NCI-H2227 (cell line): ENCODE data around the gene RNF135.
"Not testable (repeated sequence)": the region's sequence is repeated elsewhere in the genome, so short reads cannot be mapped to it uniquely, and the experiment has no call there.

Source experiments
- DNase-seq: peaks from one replicate; lab custom pipeline; 2025; ENCODE audit not compliant: unreplicated experiment; lab: John Stamatoyannopoulos, UW

The RNF135 gene, protein sequence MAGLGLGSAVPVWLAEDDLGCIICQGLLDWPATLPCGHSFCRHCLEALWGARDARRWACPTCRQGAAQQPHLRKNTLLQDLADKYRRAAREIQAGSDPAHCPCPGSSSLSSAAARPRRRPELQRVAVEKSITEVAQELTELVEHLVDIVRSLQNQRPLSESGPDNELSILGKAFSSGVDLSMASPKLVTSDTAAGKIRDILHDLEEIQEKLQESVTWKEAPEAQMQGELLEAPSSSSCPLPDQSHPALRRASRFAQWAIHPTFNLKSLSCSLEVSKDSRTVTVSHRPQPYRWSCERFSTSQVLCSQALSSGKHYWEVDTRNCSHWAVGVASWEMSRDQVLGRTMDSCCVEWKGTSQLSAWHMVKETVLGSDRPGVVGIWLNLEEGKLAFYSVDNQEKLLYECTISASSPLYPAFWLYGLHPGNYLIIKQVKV

DNA sequence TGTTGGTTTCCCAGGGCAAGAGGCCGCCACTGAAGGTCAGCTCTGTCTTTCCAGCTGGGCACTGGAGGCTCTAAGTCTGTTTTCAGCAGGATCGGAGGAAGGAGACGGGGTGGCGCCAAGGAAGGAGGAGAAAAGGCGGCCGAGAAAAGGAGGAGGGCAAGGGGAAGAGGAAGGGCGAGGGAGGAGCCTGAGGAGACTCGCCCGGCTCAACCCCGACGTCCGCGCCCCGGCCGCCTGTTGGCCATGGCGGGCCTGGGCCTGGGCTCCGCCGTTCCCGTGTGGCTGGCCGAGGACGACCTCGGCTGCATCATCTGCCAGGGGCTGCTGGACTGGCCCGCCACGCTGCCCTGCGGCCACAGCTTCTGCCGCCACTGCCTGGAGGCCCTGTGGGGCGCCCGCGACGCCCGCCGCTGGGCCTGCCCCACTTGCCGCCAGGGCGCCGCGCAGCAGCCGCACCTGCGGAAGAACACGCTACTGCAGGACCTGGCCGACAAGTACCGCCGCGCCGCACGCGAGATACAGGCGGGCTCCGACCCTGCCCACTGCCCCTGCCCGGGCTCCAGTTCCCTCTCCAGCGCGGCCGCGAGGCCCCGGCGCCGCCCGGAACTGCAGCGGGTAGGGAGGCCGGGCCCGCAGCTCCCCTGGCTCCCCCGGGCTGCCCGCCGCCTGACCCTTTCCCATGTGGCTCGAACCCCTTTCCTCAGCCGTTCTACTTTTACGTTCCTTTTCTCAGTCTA, at the start of gene RNF135:
RNF135 (plus strand) TSS at position 209 of the 737 bp plus-strand sequence; CDS start at position 244, 35 bp downstream.
- DNase-seq: peak; percentile 80

DNA sequence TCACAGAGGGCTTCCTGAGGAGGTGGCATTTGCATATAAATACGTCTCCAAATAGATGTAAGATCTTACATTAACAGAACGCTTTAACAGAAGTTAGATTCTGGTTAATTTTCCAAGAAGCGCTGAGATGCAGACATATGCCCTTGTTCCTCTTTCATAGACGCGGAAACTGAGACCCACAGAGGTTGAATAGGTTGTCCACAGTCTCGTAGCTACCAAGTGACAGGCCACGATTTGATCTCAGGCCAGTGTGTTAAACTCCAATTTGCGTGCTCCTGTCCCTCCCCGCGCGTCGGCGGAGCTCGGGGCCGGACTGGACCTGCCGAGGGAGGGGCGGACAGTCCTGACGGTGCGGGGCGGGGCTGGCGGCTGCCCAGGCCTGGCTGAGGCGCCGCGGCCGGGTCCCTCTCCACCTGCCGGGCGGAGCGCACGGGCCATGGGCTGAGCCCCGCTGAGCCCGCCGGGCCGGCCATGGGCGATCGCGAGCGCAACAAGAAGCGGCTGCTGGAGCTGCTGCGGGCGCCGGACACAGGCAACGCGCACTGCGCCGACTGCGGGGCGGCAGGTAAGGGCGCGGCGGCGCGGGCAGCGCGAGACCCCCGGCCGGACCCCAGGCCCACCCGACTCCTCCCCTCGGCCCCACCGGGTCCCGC, 49.2 kb upstream of the RNF135 start, which contains the start of gene ADAP2:
ADAP2 (plus strand) TSS at position 402 of the 653 bp plus-strand sequence; CDS start at position 472, 70 bp downstream.
- peak; percentile 21 for DNase-seq

DNA sequence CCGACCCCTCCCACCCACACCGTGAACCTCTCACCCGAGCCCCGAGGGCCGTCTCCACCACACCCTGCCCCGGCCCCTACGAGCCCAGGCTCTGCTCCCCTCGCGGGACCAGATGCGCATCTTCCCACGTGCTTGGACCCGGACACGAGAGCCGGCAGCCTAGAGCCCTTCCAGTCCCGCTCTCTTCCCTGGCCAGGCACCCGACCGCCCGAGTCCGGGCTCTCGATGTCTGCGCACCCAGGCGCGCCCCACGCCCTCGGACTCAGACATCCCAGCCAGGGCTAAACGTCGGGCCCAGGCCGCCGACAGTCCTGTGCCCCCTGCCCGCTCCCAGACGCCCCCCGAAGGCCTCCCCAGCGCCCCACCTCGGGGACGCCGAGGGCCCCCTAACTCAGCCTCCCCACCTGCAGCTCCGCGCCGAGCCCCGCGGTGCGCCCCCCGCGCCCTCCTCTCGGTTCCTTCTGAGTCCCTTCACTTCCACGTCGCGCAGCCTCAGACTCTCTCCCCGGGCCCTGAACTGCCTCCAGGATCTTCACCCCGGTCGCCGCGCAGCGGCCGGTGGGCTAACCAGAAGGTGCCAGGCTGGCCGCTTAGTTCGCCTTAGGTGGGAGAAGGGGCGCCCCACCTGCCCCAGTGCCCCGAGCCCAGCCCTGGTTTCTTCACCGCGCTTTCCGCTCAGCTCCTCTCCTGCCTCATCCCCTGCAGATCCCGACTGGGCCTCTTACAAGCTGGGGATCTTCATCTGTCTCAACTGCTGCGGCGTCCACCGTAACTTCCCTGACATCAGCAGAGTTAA, 48.4 kb upstream of the RNF135 start:
- DNase-seq: no peak

DNA sequence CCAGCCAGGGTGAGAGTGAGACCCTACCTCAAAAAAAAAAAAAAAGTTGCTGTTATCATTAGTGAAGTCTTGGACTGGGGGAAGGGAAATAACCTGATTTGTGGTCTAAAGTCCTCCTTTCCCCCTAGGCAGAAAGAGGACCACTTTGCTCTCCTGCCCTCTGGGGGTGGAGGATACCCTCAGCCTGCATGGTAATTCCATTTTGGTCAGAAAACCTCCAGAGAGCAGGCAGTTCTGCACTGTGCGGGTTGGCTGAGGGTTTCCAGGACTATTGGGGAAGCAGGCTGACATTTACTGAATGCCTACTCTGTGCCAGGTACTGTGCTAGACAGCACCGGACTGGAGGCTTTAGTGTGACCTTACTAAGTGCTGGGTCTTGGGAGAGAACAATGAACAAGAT, 46.5 kb upstream of the RNF135 start:
- no peak for DNase-seq

DNA sequence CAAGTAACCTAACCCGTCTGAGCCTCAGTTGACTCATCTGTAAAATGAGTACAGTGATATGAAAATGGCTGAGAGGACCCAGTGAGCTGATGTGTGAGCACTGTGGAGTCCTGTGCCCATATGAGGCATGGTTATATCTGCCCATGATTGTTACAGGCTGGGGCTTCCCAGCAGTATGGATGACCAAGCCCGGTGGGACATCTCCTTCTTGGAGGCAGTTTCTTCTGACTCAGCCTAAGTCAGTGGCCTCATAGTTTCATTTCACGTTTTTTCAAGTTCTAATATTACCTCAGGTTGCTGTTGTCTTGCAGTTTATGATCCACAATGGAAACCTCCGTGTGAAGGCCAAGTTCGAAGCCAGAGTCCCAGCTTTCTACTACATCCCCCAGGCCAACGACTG, 44.3 kb upstream of the RNF135 start:
- no peak for DNase-seq

DNA sequence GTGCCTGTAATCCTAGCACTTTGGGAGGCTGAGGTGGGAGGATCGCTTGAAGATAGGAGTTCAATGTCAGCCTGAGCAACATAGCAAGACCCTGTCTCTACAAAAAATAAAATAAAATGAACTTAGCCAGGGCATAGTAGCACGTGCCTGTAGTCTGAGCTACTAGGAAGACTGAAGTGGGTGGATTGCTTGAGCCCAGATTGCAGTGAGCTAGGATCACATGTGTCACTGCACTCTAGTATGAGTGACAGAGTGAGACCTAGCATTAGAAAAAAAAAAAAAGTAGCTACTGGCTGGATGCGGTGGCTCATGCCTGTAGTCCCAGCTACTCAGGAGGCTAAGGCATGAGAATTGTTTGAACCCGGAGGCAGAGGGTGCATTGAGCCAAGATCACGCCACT, 43.1 kb upstream of the RNF135 start:
- DNase-seq: no peak

DNA sequence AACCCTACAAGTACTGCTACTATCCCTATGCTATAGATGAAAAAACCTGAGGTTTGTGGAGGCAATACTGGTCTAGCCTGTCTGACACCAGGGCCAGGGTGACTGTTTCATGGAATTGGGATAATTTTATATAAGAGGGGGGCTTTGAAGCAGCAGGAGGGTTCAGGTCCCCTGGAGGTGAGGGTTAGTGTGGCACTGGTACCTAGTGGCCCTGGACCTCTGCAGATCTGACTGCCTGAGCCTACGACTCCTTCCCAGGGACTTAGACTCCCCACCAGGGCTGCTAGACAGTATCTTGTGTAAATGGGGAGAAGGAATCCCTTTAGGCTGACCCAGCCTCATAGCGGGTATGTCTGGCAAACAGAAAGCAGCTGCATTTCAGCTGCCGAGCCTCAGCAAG, 42.3 kb upstream of the RNF135 start:
- no peak for DNase-seq

DNA sequence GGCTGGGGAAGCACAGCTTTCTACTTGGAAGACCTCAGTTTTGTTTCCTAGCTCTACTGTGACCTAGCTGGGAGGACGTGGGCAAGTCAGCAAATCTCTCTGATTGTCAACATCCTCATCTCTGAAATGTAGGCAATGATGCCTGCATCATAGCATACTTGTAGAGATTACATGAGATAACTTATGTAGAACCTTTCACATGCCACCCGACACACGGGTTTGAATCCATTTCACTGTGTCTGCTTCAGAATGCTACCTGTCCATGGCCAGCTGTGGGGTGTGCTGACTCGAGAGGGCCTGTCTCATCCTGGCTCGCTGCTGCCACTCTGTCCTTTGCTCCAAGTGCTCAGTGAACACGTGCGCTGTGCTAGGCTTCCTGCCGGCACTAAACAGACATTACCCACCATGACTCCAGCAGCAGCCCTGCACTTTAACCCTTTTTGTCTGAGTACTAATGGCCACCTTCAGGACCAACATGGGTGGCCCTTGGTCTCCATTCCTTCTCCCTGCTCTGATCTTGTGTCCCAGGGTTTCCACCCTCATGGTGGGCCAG, 41.7 kb upstream of the RNF135 start:
- no peak for DNase-seq

DNA sequence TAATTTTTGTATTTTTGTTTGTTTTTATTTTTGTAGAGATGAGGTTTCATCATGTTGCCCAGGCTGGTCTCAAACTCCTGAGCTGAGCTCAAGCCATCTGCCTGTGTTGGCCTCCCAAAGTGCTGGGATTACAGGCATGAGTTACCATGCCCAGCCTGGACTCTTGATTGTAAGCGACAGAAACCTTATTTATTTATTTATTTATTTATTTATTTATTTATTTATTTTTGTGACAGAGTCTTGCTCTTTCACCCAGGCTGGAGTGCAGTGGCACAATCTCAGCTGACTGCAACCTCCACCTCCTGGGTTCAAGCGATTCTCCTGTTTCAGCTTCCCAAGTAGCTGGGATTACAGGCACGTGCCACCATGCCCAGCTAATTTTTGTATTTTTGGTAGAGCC, 41.0 kb upstream of the RNF135 start:
- DNase-seq: not testable (repeated sequence)

DNA sequence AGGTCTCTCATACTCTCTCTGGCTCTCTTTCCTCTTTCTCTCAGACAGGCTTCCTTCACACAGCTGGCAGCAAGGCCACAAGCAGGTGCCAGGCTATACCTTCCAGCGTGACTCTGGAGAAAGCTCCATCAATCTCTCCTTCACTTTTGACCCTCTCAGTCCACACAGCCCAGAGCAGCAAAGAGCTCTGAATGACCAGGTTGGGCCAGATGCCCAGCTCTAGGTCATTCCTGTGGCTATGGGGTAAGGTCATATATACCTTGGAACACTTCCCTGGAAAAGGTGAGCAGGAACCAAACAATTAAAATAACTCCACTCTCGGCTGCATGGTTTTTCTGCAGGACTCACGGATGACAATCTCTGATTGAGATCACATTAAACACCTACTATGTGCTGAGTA, 40.3 kb upstream of the RNF135 start:
- no peak for DNase-seq

DNA sequence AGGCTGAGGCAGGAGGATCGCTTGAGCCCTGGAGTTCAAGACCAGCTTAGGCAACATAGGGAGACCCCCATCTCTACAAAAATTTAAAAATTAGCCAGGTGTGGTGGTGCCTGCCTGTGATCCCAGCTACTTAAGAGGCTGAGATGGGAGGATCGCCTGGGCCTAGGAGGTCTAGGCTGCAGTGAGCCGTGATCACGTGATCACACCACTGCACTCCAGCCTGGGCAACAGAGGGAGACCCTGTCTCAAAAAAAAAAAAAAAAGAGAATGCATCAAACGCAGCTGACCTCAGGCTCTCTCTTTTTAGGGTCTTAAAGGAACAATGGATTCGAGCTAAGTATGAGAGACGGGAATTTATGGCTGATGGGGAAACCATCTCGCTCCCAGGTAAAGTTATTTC, 39.3 kb upstream of the RNF135 start:
- DNase-seq: not testable (repeated sequence)

DNA sequence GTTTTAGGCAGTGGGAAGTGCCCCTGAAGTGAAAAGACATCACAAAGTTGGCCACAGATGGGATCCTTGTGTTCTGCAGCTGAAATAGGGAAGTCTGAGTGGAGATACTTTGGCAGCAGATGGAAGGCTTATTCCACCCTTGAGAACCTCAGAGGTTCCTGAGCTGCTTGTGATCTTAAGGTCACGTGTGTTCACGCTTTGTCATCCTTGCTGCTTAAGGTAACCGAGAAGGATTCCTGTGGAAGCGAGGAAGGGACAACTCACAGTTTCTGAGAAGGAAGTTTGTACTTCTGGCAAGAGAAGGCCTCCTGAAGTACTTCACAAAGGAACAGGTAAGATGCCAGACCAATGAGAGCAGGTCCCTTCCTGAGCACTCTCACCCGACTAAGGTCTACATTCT, 36.9 kb upstream of the RNF135 start:
- DNase-seq: no peak

DNA sequence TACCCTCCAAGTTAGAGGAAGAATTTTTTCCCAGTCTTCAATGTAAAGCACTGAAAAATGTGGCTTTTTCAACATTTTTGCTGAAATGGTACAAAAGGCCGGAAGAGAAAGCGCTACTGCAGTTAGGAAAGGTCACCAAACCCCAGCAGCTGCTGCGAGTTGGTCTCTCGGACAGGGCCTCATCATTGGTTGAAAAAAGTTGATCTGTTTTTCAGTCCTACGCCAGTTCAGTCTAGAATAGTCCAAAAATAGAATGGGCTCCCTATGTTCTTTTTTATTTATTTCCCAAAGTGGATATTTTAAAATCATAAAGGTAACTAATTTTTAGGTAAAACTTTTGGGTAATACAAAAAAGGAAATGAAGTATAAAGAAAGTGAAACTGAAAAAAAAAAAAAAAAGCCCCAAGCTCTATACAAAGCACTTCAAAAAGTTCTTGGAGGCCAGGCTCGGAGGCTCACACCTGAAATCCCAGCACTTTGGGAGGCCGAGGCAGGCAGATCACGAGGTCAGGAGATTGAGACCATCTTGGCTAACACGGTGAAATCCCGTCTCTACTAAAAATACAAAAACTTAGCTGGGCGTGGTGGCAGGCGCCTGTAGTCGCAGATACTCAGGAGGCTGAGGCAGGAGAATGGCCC, 31.7 kb upstream of the RNF135 start:
- DNase-seq: no peak

DNA sequence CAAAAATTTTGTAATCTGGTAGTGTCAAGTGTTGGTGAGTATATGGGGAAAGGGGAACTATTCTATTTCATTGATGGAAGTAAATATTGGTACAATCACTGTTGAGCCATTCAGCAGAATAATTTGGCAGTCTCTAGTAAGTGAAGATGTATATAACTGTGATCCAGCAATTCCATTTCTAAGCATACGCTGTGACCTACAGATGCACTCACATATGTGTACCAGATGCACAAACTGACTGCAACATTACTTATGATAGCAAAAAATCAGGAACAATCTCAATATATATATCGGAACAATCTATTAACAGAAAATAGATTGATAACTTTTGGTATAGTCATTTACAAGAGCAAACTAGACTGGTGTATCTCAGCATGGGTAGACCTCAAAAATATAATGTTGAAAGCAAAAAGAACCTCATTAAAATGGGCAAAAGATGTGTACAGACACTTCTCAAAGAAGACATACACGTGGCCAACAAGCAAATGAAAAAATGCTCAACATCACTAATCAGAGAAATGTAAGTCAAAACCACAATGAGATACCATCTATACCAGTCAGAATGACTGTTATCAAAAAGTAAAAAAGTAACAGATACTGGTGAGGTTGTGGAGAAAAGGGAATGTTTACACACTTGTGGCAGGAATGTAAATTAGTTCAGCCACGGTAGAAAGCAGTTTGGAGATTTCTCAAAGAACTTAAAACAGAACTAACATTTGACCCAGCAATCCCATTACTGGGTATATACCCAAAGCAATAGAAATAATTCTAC, 28.3 kb upstream of the RNF135 start:
- no peak for DNase-seq

DNA sequence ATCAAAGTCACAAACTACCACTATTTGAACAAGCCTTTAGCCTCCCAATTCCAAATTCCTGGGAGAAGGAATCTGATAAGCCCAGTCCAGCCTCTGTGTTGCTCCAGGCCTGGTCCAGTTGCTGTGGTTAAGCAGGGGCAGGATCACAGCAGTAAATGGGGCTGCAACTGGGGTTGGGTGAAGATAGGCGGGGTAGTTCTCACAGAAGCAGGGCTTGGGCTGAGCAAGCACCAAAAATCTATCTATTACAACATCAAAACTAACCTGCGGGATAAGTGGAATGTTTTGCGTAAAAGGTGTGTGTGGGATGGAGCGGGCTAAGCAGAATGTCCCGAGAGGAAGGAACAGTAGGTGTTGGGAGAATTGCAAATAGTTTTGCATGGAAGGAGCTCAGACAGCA, 23.0 kb upstream of the RNF135 start:
- no peak for DNase-seq

DNA sequence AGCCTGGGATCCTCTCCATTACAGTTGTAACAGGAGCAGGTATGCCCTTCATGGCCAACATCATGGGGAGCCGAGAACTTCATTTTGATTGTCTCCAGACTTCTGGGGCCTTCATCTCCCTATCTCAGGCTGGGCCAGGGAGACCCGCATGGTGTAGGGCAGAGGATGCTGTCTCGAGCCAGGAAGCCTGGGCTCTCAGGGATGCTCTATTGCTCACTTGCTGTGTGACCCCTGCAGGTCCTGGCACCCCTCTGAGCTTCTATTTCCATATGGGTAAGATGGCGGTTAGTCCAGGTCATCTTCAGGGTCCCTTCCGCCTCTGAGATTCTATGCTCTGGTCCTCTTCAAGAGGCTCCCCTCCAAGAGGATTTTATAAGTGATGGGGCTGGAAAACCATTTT, 20.6 kb upstream of the RNF135 start:
- no peak for DNase-seq

DNA sequence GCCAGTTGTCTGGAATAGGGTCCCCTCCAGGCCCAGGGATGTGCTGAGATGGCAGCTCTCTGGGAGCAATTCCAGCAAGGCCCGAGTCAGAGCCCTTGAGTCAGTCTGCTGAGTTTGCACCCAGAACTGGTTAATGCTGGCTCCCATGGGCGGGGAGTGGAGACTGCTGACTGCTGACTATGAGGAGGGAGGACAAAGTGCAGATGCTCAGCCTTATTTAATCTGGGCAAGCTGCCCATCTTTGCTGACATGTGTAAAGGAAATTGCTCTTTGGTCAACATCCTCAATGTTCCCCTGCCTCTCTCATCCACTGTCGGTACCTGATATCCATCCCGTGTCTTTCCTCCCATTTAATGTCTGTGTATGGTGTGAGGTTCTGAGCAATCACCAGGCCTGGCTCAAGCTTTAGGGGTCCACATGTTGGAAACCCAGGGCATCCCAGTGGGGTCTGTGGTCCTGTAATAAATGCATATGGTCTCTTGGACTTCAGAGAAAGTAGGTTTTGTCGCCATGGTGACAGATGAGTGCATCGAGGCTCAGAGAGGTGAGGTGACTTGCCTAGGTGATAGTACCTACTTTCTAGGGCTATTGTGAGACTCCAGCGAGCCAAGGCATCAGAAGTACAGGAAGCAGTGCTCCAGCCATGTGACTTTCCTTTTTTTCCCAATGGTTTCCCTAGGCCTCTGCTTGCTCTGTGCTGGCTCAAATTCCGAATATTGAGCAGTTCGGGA, 20.0 kb upstream of the RNF135 start:
- peak; percentile 42 for DNase-seq

DNA sequence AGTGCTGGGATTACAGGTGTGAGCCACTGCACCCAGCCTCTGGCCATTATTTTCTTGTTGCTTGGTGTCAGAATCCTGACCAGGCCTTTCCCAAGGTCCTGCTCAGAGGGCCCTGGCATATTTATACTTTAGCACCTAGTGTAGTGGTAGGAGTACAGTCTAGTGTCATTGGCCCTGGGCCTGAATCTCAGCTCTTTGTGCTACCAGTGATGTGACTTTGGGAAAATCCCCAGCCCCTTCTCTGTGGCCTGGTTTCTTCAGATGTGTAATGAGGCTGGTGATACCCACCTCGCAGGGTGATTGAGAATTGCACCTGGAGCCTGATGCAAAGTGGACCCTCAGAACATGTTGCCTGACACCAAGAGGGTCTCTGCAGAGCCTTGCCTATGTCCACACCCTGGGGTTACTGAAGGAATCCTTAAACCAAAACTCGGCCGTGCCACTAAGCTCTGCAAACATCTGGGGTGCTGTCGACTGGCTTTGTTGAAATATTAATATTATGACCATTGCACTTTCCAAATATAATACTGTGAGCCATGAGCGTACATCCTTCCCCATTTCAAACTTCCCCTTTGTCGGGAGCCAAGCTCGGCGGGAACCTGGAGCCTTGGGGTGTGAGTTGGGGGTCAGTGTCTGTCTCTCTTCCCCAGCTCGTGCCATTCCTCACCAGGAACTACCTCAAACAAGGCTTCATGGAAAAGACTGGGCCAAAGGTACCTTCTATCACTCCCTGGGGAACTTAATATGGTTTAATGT, 18.0 kb upstream of the RNF135 start:
- no peak for DNase-seq
